ENCODE data around the gene PPM1H. TPM values are rescaled to one million over a fixed set of nuclear protein-coding genes. Genes with fewer than 3 reads are reported as not detected.
A peak's percentile ranks its signal among the peaks of the same experiment; 100 is the strongest.
"Not testable (repeated sequence)": the region's sequence is repeated elsewhere in the genome, so short reads cannot be mapped to it uniquely, and the experiment has no call there.

Gene PPM1H
- total RNA-seq, 2 donors from 2014 or later, result 3.3 to 4.3 TPM

GRCh38 chr12:62885242-62885641, 49.7 kb downstream of the PPM1H start:
- ATAC-seq, result no peak
- DNase-seq, result no peak
- intact Hi-C loops (cut with DNase I), result no loop called here

GRCh38 chr12:62884832-62885231, 50.1 kb downstream of the PPM1H start:
- DNase-seq; ATAC-seq; intact Hi-C loops (cut with DNase I): not testable (repeated sequence)

GRCh38 chr12:62882696-62883095, 52.3 kb downstream of the PPM1H start:
- DNase-seq (no peak), ATAC-seq (no peak)
- intact Hi-C loops (cut with DNase I), result no loop called here

- intact Hi-C loops (cut with DNase I), result no loop called here
- no peak for ATAC-seq
- no peak for DNase-seq
Measured at GRCh38 chr12:62882140-62882539, 52.8 kb downstream of the PPM1H start.

- intact Hi-C loops (cut with DNase I), result no loop called here
- ATAC-seq (no peak), DNase-seq (no peak)
Measured at GRCh38 chr12:62879691-62880090, 55.3 kb downstream of the PPM1H start.

- DNase-seq; ATAC-seq; intact Hi-C loops (cut with DNase I): not testable (repeated sequence)
Measured at GRCh38 chr12:62879228-62879627, 55.7 kb downstream of the PPM1H start.

- DNase-seq (no peak), ATAC-seq (no peak)
- intact Hi-C loops (cut with DNase I), result no loop called here
Measured at GRCh38 chr12:62878211-62878610, 56.7 kb downstream of the PPM1H start.

- DNase-seq (no peak), ATAC-seq (peak; percentile 38 to 67)
- intact Hi-C loops (cut with DNase I), result no loop called here
Measured at GRCh38 chr12:62876938-62877548, 57.9 kb downstream of the PPM1H start.

- ATAC-seq (no peak), DNase-seq (no peak)
- intact Hi-C loops (cut with DNase I), result no loop called here
Measured at GRCh38 chr12:62873826-62874448, 61.0 kb downstream of the PPM1H start.

- ATAC-seq, result no peak
- intact Hi-C loops (cut with DNase I), result no loop called here
- DNase-seq, result no peak
Measured at GRCh38 chr12:62873116-62873825, 61.7 kb downstream of the PPM1H start.

- DNase-seq, result no peak
- intact Hi-C loops (cut with DNase I), result loop anchor here in 1 of 2 donors (10.0 kb wide), 1 partner anchor 66 kb away; the partner anchor contains the start of gene PPM1H
- no peak for ATAC-seq
Measured at GRCh38 chr12:62868820-62869219, 66.1 kb downstream of the PPM1H start.

GRCh38 chr12:62866451-62867082, 68.4 kb downstream of the PPM1H start:
- ATAC-seq, result peak; percentile 56 to 74
- intact Hi-C loops (cut with DNase I), result loop anchor here in 1 of 2 donors (10.0 kb wide), 1 partner anchor 68 kb away; the partner anchor contains the start of gene PPM1H

GRCh38 chr12:62865937-62866336, 69.0 kb downstream of the PPM1H start:
- DNase-seq (no peak), ATAC-seq (peak in 1 of 2 donors; percentile 11)
- intact Hi-C loops (cut with DNase I), result loop anchor here in 1 of 2 donors (10.0 kb wide), 1 partner anchor 69 kb away; the partner anchor contains the start of gene PPM1H

More at GRCh38 chr12:62866451-62867082, 68.4 kb downstream of the PPM1H start:
- no peak for DNase-seq

- ATAC-seq (peak in 1 of 2 donors; percentile 3), DNase-seq (no peak)
- intact Hi-C loops (cut with DNase I), result loop anchor here in 1 of 2 donors (10.0 kb wide), 1 partner anchor 70 kb away; the partner anchor contains the start of gene PPM1H
Measured at GRCh38 chr12:62865065-62865464, 69.9 kb downstream of the PPM1H start.

- intact Hi-C loops (cut with DNase I), result loop anchor here in 1 of 2 donors (10.0 kb wide), 1 partner anchor 72 kb away; the partner anchor contains the start of gene PPM1H
- DNase-seq (no peak), ATAC-seq (peak in 1 of 2 donors; percentile 11)
Measured at GRCh38 chr12:62862259-62862881, 72.6 kb downstream of the PPM1H start.

- no peak for DNase-seq
- intact Hi-C loops (cut with DNase I), result loop anchor here in 1 of 2 donors (10.0 kb wide), 1 partner anchor 73 kb away; the partner anchor contains the start of gene PPM1H
- ATAC-seq, result peak; percentile 21 to 46
Measured at GRCh38 chr12:62861586-62861985, 73.4 kb downstream of the PPM1H start.

GRCh38 chr12:62860501-62861411, 74.2 kb downstream of the PPM1H start:
- ATAC-seq, result peak; percentile 62 to 89
- no peak for DNase-seq
- intact Hi-C loops (cut with DNase I), result loop anchor here in 1 of 2 donors (10.0 kb wide), 1 partner anchor 74 kb away; the partner anchor contains the start of gene PPM1H

- intact Hi-C loops (cut with DNase I), result loop anchor here in 1 of 2 donors (10.0 kb wide), 1 partner anchor 75 kb away; the partner anchor contains the start of gene PPM1H
- ATAC-seq (no peak), DNase-seq (no peak)
Measured at GRCh38 chr12:62860020-62860419, 74.9 kb downstream of the PPM1H start.

Data from left cardiac atrium (tissue), 4 donors.